Fibroblast of skin of abdomen (primary cell): ENCODE results near the gene ANKS3.

Experiments
- DNase-seq: peaks from one replicate; pipeline ENCODE4 v3.0.0-alpha.2; 2013

Gene ANKS3

DNA sequence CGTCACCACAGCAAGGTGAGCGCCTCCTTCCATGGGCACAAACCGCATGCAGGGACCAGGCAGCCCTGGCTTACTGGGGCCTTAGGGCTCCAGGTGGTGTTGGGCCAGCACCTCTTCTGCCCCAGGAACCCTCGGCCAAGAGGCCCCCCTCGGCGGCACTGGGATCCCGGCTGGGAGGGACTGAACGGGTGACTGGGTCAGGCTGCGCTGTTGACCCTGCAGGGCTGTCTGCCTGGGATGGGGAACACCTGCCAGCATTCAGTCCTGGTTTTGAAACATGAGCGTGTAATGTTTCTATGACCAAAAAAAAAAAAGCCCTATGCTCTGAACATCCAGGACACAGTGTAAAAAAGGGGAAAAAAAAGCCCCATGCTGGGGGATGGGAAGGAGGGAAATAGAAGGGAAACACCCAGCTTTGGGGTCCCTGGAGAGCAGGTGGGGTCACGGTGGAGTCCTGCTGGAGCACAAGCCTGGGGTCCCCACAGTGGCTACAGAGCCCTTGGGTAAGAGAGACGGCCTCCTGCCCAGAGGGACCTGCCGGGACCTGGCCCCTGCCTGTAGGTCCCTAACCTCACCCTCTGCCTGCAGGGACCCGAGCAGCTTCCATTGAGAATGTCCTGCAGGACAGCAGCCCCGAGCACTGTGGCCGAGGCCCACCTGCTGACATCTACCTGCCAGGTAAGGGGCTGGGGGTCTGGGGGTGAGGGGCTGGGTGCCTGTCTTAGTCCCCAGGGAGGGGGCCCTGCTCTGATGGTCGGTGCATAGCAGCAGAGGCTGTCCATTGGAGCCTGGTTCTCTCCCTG lies 50.6 kb downstream of the ANKS3 start:
- no peak for DNase-seq

DNA sequence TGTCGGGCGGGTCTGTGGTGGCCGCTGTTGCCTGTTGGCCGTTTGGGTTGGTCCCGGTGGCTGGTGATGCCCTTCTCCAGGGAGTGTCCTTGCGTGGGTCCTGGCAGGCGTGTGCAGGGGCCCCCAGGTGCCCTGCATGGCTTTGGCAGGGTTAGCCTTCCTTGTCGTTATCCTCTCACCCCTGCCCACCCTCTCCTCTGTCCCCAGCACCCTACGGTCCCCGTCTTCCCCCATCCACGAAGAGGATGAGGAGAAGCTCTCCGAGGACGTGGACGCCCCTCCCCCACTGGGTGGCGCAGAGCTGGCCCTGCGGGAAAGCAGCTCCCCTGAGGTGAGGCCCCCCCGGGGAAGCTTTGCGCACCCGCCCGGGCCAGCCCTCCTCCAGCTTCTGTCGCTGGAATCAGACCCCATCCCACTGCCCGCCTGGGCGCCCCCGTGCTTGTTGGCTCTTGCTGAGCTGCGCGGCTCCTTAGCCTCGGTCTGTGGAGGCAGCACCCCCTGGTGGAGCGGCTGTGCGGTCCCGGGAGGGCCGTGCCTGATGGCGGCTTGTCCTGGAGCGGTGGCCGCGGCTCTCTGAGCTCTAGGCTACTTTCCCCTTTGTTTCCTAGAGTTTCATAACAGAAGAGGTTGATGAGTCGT lies 51.3 kb downstream of the ANKS3 start:
- no peak for DNase-seq

DNA sequence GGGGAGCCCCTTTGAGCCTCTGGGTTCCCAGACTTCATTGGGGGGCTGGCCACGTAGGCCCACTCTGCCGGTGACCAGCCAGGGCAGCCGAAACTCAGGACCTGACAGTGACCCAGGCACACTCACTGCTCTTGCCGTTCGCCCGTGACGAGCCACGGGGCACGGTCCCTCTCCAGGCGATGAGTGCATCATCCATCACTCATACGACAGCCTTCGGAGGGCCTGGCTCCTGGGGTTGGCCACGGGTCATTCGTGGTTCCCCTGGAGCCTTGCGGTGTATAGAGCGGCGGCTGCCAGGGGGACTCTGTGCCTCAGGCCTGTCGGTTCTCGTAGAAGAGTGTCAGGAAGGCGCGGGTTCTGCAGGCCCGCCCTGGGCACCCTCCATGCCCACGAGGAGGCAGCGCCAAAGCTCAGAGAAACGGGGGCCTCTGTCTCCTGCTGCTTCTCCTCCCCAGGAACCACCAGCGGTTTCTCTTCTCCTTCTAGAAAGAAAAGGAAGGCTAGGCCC lies 51.9 kb downstream of the ANKS3 start:
- no peak for DNase-seq

DNA sequence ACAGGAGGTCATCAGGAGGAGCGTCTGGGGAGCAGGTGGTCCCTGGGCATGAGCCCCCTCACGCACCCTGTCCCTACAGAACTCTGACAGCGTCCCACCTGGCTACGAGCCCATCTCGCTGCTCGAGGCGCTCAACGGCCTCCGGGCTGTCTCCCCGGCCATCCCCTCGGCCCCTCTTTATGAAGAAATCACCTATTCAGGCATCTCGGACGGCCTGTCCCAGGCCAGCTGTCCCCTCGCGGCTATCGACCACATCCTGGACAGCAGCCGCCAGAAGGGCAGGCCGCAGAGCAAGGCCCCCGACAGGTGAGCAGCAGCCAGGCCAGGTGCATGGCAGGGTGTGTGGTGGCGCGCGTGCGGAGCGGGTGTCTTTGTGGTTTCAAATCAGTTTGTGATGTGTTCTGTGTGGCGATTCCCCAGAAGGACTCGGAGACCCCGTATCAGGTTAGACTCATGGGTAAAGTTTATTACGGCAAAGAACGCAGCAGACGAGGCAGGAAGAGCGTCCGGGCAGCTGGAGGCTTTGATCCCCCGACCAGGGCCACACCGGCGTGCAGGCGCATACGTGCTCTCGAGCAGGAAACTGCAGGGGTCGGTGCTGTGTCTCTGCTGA lies 52.5 kb downstream of the ANKS3 start:
- DNase-seq, result no peak

DNA sequence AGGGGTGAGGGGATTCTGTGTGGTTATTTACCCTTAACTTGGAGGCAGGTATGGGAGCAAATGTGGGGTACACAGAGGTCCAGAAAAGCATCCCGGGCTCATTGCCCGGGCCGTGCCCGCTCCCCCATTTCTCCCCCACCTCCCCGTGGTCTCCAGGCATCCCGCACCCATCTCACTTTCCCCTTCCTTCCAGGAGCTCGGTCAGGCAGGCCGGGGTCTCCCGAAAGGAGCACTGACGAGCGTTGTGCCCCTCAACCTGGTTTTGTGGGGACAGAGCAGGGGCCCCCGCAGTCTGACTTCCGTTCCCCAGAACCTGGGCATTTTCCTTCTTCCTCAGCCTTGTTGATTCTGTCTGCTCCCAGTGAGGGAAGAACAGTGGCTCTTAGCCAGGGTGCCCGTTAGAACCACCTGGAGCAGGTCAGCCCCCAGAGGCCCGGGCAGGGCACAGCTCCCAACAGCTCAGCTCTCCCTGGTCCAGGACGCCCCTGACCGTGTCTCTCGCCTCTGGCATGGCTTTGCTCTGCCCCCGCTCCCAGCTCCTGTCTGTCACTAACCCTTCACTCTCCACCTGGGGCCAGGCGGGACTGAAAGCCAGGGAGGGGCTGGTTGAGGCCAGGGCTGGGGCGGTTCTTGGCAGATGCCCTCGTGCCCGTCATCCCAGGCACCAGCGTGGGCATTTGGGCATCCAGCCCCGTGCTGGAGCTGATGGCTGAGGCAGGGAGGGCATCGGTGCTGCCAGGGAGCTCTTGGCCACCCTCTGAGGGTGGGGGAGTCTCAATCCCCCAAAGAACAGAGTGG lies 53.2 kb downstream of the ANKS3 start:
- DNase-seq, result no peak

DNA sequence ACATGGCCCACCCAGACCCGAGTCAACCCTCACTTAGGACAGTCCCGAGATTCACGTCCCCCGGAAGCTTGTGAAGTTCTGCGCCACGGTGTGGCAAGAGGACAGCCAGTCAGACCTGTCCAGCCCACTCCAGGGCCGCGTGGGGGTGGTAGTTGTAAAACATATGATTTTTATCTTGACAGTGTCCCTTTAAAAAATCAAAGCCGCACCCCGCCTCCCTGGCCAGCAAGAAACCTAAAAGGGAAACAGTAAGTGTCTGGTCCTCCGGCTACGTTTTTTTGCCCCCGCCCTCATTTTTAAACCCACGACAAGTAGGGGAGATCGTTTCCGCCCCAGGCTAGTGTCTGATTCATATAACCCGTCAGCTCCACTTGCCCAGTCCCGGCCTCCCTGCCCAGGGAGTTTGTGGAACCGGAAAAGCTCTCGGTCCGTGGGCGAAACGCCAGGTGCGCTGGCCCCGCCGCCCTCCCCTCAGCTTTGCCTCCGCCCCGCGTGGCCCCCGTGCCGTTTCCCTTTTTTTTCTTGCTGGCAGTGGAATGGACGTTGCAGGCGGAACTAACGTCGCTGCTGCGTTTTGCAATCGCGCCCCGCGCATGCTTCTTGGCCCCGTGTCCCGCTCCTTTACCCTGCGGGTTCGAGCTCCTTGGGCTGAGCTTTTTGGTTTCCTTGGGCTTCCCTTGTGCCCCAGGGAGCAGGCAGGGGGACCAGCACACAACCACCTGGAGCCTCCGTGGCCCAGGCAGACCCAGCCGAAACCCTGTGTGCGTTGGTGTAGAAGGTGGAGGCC lies 54.0 kb downstream of the ANKS3 start:
- no peak for DNase-seq

DNA sequence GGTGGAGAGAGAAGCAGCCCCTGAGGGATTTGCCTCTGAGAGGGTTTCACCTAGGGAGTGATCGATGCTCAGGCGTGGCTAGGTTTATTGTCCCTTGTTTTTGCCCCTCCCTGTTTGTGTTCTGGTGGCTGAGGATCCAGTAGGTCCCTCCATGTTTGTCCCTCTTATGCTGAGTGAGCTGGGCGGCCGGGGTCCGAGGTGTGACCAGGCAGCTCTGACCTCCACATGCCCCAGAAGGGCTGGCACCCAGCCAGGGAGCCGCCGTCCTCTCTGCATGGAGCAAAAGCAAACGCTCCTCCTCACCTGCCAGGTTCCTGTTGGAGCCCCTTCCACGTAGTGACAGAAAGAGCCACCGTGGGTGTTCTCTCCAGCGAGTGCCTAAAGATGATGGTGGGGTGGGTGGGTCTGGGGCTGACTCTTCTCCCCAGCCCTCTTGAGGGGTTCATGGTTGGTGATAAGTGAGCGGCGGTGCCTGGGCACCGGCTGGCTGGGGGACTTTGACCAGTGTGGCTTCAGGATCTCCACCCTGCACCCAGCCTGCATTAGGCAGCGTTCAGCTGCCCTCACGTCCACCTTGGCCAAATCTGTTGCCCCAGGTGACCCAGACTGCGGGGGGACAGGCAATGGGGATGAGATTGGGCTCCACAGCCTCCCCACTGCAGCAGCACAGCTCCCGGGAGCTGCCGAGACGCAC lies 54.8 kb downstream of the ANKS3 start:
- no peak for DNase-seq

DNA sequence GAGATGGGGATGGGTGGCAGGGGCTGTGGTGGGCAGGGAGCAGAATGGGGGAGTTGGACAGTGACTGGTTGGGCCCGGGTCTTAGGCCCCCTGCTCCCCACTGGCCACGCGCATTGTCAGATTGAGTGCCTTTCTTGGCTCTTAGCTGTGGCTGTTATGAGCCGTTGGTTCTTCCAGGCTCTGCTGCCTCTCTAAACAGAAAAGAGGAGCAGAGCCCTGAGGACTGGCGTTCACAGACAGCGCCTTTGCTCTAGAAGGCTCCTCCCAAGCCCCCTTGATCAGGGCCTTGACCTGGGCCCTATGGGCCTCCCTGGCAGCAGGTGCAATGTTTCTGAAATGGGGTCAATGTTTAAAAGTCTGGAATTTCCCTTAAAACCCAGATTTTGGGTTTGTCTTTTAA lies 55.5 kb downstream of the ANKS3 start:
- no peak for DNase-seq

DNA sequence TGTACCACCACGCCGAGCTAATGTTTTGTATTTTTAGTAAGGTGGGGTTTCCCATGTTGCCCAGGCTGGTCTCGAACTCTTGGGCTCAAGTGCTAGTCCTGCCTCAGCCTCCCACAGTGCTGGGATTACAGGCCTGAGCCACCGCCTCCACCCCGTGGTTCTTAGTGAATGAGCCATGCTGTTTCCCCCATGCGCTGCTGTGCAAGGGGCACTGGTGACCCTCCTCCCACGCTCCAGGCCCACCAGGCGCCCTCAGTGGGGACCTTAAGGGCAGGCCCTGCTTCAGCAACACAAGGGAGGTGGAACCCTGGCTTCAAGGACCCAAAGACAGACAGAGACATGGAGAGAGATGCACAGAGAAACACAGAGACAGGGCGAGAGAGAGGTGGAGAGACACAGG lies 56.1 kb downstream of the ANKS3 start:
- DNase-seq, result no peak

DNA sequence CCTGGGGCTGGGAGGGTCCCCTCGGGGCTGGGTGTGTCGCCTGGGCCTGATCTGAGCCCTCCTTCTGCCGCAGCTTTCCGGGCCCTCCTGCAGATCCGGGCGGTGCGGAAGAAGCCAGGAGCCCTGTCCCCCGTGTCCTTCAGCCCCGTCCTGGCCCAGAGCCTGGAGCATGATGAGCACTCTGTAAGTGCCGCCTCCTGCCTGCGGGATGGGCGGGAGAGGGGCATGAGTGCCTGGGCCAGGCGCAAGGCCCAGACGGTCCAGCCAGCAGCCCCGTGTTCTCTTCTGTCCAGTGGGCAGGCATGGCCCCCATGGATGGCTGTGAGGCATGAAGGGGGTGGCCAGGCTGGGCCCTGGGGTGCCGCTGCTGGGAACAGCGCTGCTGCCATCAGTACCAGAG lies 56.7 kb downstream of the ANKS3 start:
- no peak for DNase-seq

DNA sequence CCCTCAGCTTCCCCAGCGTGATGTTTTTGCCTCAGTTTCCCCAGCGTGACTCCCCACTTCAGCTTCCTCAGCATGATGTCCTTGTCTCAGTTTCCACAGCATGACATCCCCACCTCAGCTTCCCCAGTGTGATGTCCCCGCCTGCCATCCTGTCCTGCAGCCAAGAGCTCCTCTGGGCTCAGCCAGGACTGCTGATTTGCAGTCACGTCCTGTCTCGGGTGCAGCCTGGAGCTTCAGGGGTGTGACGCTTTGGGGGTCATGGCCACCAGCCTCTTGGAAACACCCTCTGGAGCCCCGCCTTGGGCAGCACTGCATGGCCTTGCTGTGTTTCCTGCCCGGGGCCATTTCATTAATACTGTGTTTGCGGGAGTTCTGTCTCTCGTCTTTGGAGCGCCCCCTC lies 57.2 kb downstream of the ANKS3 start:
- no peak for DNase-seq

DNA sequence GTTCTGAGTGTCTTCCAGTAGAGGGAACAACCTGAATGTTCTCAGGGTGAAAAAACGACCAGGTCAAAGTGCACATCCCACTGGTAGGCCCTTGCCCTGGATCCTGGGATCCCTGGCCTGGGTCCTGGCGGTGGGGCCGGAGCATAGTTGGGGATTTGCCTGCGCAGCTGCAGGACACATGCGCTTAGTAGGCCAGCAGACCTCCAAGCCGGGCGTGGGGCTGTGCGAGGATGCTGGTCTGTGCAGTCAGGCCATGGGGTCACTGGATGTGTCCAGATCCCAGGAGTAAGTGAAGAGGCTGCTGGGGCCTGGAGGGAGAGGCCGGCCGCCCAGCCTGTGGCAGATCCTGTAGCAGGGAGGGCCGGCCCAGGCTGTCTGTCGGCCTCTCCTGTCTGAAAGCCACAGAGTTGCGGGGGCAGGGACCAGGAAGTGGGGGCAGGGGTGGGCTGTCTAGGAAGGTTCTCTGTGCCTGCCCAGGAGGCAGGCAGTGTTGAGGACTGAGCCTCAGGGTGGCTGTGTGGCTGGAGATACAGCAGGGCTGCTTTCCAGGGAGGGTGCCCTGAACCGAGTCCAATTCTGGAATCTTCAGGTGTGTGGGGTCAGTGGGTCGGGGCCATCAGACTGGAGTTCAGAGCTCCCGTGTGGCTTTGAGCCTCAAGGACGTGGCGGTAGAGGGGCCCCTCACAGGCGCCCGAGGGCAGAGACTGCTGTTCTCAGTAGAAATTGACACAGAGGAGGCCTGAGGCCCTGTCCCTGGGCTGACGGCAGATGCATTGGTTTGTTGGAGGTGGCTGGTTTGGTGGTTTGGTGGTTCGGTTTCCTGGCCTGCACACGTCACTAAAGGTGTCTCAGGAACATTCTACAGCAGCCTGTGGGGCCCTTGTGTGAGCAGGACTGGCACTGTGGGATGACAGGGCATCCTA lies 57.9 kb downstream of the ANKS3 start:
- no peak for DNase-seq

DNA sequence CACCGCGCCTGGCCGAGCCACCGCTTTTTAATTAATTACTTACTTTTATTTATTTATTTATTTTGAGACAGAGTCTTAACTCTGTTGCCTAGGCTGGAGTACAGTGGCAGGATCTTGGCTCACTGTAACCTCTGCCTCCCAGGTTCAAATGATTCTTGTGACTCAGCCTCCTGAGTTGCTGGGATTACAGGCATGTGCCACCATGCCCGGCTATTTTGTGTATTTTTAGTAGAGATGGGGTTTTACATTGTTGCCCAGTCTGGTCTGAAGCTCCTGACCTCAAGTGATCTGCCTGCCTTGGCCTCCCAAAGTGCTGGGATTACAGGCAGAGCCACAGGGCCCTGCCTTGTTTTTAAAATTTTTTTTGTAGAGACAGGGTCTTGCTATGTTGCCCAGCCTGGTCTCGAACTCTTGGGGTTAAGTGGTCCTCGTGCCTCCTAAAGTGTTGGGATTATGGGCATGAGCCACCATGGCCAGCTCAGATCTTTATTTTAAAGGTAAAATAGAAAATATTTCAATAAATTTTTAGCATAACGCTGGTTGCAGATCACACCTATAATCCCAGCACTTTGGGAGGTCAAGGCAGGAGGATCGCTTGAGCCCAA lies 59.0 kb downstream of the ANKS3 start:
- no peak for DNase-seq

DNA sequence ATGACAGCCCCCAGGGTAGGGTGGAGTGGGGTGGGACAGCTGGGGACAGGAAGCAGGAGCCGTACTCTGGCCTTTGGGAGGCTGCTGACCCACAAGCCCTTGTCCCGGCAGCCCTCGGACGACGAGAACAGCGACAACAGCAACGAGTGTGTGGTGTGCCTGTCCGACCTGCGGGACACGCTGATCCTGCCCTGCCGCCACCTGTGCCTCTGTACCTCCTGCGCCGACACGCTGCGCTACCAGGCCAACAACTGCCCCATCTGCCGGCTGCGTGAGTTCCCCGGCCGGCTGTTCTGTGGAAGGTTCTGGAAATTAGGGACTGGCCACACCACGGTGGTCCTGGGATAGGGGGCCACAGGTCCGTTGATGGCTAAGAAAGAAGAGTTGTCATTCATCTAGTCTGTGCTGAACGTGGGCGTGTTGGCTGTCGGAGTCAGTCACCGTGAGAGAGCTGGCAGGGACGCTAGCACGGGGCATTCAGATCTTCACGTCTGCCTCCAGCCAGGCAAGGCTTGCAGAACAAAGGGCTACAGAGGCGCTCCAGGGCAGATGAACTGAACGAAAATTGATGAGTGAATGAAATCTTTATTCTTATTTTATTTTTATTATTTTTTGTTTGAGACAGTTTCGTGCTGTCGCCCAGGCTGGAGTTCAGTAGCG lies 60.6 kb downstream of the ANKS3 start:
- DNase-seq, result no peak

DNA sequence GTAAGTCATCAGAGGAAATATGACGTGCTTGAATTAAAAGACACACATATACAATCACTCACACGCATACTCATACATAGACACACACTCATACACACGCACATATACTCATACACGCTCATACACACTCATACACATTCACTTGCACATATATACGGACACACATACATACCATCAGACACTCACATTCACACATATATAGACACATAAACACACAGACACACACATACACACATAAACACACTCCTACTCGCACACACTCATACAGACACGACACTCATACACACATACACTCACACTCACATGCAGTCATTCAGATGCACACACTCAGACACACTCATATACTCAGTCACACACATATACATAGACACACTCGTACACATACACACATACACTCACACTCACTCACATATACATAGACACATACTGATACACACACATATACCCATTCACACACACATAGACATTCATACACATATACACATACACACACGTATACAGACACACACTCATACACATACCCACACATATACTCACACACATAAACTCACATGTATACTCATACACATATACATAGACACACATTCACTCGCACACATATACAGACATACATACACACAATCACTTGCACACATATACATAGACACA lies 65.6 kb downstream of the ANKS3 start:
- no peak for DNase-seq

DNA sequence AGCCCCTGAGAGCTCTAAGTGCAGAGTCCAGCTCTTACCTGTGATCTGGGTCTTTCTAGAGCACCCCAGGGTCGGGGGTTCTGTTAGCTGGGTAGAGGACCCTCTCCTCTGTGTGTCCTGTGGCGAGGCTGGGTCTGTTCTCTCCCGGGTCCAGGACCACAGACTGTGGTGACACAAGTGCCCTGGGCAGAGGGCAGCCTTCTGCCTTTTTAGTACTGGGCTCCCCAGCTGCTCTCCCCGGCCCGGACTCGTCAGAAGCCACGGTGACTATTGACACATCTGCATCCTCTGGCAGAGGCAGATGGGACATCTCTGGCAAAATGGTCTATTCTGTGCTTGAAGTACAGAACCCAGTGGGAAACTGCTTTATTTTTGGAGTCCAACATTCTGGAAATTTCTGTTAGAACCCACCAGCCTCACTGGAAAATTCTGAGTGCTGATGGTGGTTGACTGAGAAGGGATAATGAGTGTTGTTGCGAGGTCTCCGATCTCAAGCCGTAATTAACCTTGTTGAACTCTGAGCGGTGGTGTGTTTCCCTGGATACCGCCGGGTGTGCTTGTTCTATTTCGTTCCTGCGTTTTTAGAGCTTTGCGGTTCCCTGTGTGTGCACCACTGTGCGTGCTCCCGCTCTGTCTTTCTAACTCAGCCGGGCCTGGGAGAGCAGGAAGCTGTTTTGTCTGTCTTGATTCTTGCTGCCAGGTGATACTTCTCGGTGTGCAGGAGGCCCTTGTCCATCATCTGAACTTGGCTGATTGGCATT lies 66.7 kb downstream of the ANKS3 start:
- DNase-seq, result no peak

DNA sequence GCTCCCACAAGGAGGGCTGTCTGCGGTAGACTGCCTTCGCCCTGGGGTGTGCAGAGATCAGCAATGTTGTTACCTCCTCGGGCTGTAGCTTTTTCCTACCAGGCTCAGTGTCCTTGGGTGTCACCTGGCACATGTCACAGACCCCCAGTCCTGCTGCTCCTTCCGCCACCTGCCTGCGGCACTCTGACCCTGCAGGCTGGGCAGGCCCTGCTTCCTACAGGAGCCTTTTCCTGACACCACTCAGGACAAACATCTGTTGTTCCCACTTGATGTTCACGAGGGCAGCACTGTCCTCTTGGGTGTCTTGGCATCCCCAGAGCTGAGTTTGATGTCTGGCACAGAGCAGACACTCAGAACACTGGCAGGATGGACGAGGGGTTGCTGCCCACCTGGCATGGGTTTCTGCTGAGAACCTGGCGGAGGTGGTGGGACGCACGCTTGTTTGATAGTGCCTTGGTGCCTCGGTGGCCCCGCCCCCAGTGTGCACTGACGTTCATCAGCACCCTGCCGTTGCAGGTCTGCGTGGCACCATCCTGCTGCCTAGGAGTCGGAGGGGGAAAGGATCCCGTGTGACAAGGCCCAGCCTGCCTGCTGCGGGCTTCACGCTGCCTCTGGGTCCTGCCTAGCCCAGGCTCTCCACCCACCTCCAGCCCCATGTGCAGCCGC lies 67.4 kb downstream of the ANKS3 start:
- DNase-seq, result no peak
